NCI-H2029 (cell line): ENCODE measurements around the gene INIP.

Source experiments
- DNase-seq: peaks from one replicate; lab custom pipeline; 2025; lab: John Stamatoyannopoulos, UW

INIP gene

GRCh38 chr9:112670991-112671625 is 46.8 kb downstream of the INIP start:
- DNase-seq, result no peak

- no peak for DNase-seq
Measured at GRCh38 chr9:112669326-112669725, 48.6 kb downstream of the INIP start.

GRCh38 chr9:112665347-112665746 is 52.6 kb downstream of the INIP start:
- DNase-seq, result no peak

GRCh38 chr9:112664531-112664930 is 53.4 kb downstream of the INIP start:
- no peak for DNase-seq

- no peak for DNase-seq
Measured at GRCh38 chr9:112663681-112664080, 54.2 kb downstream of the INIP start.

GRCh38 chr9:112659906-112660305 is 58.0 kb downstream of the INIP start:
- no peak for DNase-seq

- no peak for DNase-seq
Measured at GRCh38 chr9:112655668-112656067, 62.2 kb downstream of the INIP start.

- no peak for DNase-seq
Measured at GRCh38 chr9:112654282-112654681, 63.6 kb downstream of the INIP start.

- no peak for DNase-seq
Measured at GRCh38 chr9:112648624-112649023, 69.3 kb downstream of the INIP start.

- no peak for DNase-seq
Measured at GRCh38 chr9:112647596-112647995, 70.3 kb downstream of the INIP start.

- DNase-seq, result no peak
Measured at GRCh38 chr9:112642126-112642525, 75.8 kb downstream of the INIP start.

- DNase-seq, result no peak
Measured at GRCh38 chr9:112640311-112640710, 77.6 kb downstream of the INIP start.
